Sigmoid colon (tissue), 4 donors: Measurements from ENCODE around the gene DNAH9.

Experiments used
- CTCF ChIP-seq, 4 experiments: fragments of 450-650 bp in 3 of 4; fragments of 200-600 bp in 1 of 4; IDR thresholded peaks; one replicate each; pipeline ENCODE4 v1.5.1; 2016 to 2019; ENCODE audit warnings: antibody characterized with exemption in 4 of 4, mild to moderate bottlenecking in 3 of 4, moderate library complexity in 2 of 4
- POLR2AphosphoS5 ChIP-seq, 4 donors: sonication (generic); formaldehyde crosslinking; IDR thresholded peaks; one replicate each; pipeline ENCODE4 v1.6.1; 2017; ENCODE audit warnings: antibody characterized with exemption in 4 of 4

GRCh38 chr17:11701911-11702310 lies 103.6 kb downstream of the DNAH9 start:
- no peak for TF ChIP-seq POLR2AphosphoS5 (IDR thresholded peaks at IDR 0.05)
- TF ChIP-seq CTCF (IDR thresholded peaks at IDR 0.05): no peak
